ENCODE results near the gene LIF. TPM values are rescaled to one million over a fixed set of nuclear protein-coding genes. Genes with fewer than 3 reads are reported as not detected.
A peak's percentile ranks its signal among the peaks of the same experiment; 100 is the strongest.

LIF gene
- total RNA-seq, 2 experiments from 2014 or later: 160 to 161 TPM

- peaks cover 22% of the 10 kb centered on the region for H3K36me3 Mint-ChIP-seq (ENCODE audit: low read depth)
- DNase-seq (no peak), ATAC-seq (no peak)
- H3K4me3 Mint-ChIP-seq: no peak overlapping the region
- intact Hi-C loops (cut with micrococcal nuclease): loop anchor here (5.0 kb wide), 1 partner anchor 72 kb away; no protein-coding TSS in a partner anchor
- POLR2A ChIA-PET: interaction anchor here (0.6 to 1.7 kb wide), 4 partner anchors 22 to 141 kb away, joined by 3 to 4 read pairs (median 4); no protein-coding TSS in a partner anchor
- CTCF ChIA-PET: interaction anchor here (1.3 to 2.5 kb wide), 6 partner anchors 14 to 146 kb away, joined by 3 to 10 read pairs (median 4); partner anchors contain the start of gene RNF215
- H3K27ac Mint-ChIP-seq: peak overlapping the region; percentile 75
- no peaks in the 10 kb centered on the region for H3K9me3 Mint-ChIP-seq
- TF ChIP-seq CTCF (IDR thresholded peaks at IDR 0.05): no peak
- peaks cover 71% of the 10 kb centered on the region for H3K4me1 Mint-ChIP-seq (ENCODE audit: low read depth)
- H3K27me3 Mint-ChIP-seq: peaks cover 1% of the 10 kb centered on the region
Observed at GRCh38 chr22:30249049-30250038, 2.8 kb upstream of the LIF start.

- ChIA-PET CTCF (interaction anchor here (1.6 kb wide), 1 partner anchor 140 kb away, joined by 5 read pairs; no protein-coding TSS in a partner anchor), POLR2A (no interaction called here)
- H3K4me3 Mint-ChIP-seq: peak overlapping the region; percentile 24
- peaks cover 77% of the 10 kb centered on the region for H3K4me1 Mint-ChIP-seq (ENCODE audit: low read depth)
- H3K27ac Mint-ChIP-seq: peak overlapping the region; percentile 52
- TF ChIP-seq CTCF (IDR thresholded peaks at IDR 0.05): no peak
- DNase-seq (no peak), ATAC-seq (no peak)
- intact Hi-C loops (cut with micrococcal nuclease): loop anchor here (5.0 kb wide), 1 partner anchor 71 kb away; no protein-coding TSS in a partner anchor
- H3K36me3 Mint-ChIP-seq (ENCODE audit: low read depth): peaks cover 31% of the 10 kb centered on the region
- peaks cover 1% of the 10 kb centered on the region for H3K27me3 Mint-ChIP-seq
- H3K9me3 Mint-ChIP-seq: no peaks in the 10 kb centered on the region
Observed at GRCh38 chr22:30248484-30248883, 1.9 kb upstream of the LIF start.

GRCh38 chr22:30247974-30248373 lies 1.4 kb upstream of the LIF start:
- CTCF ChIA-PET: interaction anchor here (1.6 kb wide), 1 partner anchor 140 kb away, joined by 5 read pairs; no protein-coding TSS in a partner anchor
- Mint-ChIP-seq H3K27me3 (peaks cover 1% of the 10 kb centered on the region), H3K9me3 (no peaks in the 10 kb centered on the region), H3K4me3 (peak overlapping the region; percentile 97), H3K4me1 (ENCODE audit: low read depth) (peaks cover 76% of the 10 kb centered on the region), H3K36me3 (ENCODE audit: low read depth) (peaks cover 36% of the 10 kb centered on the region), H3K27ac (peak overlapping the region; percentile 93)
- ATAC-seq: no peak
- DNase-seq: no peak
- no peak for TF ChIP-seq CTCF (IDR thresholded peaks at IDR 0.05)
- intact Hi-C loops (cut with micrococcal nuclease): loop anchor here (5.0 kb wide), 1 partner anchor 71 kb away; no protein-coding TSS in a partner anchor
- POLR2A ChIA-PET: no interaction called here

GRCh38 chr22:30247561-30247960 lies 1.0 kb upstream of the LIF start:
- peaks cover 1% of the 10 kb centered on the region for H3K27me3 Mint-ChIP-seq
- H3K27ac Mint-ChIP-seq: peak overlapping the region; percentile 93
- no peak for DNase-seq
- no peaks in the 10 kb centered on the region for H3K9me3 Mint-ChIP-seq
- peaks cover 40% of the 10 kb centered on the region for H3K36me3 Mint-ChIP-seq (ENCODE audit: low read depth)
- intact Hi-C loops (cut with micrococcal nuclease): loop anchor here (5.0 kb wide), 1 partner anchor 70 kb away; no protein-coding TSS in a partner anchor
- ATAC-seq: no peak
- peaks cover 75% of the 10 kb centered on the region for H3K4me1 Mint-ChIP-seq (ENCODE audit: low read depth)
- peak overlapping the region; percentile 97 for H3K4me3 Mint-ChIP-seq
- POLR2A ChIA-PET: no interaction called here
- no peak for TF ChIP-seq CTCF (IDR thresholded peaks at IDR 0.05)
- CTCF ChIA-PET: interaction anchor here (1.6 kb wide), 1 partner anchor 139 kb away, joined by 5 read pairs; no protein-coding TSS in a partner anchor
